Stimulated activated naive CD8-positive, alpha-beta T cell treated with anti-CD3 and anti-CD28 coated beads, Interleukin-15, Interleukin-2, amounts not matched to agents 100 ng/mL and 50 ng/mL, for 24 hours (primary cell): Measurements from ENCODE around the gene VAV3.

Source experiments
- H3K27ac Mint-ChIP-seq: one replicate; pipeline ENCODE4 v1.8.0; 2021; ENCODE audit warnings: mild to moderate bottlenecking, mixed read lengths
- H3K27me3 Mint-ChIP-seq: one replicate; pipeline ENCODE4 v1.8.0; 2021; ENCODE audit warnings: mixed read lengths
- H3K36me3 Mint-ChIP-seq: one replicate; pipeline ENCODE4 v1.8.0; 2021; ENCODE audit warnings: low read depth, mixed read lengths
- H3K4me1 Mint-ChIP-seq: one replicate; pipeline ENCODE4 v1.8.0; 2021; ENCODE audit warnings: low read depth, mixed read lengths
- H3K4me3 Mint-ChIP-seq: one replicate; pipeline ENCODE4 v1.8.0; 2021; ENCODE audit warnings: mild to moderate bottlenecking, mixed read lengths
- H3K9me3 Mint-ChIP-seq: one replicate; pipeline ENCODE4 v1.8.0; 2021; ENCODE audit warnings: mixed read lengths

The VAV3 gene

GRCh38 chr1:107626073-107626796, 338.7 kb downstream of the VAV3 start:
- H3K27ac Mint-ChIP-seq: no peak overlapping the region

GRCh38 chr1:107625405-107626029, 339.5 kb downstream of the VAV3 start:
- no peak overlapping the region for H3K4me3 Mint-ChIP-seq
- no peaks in the 10 kb centered on the region for H3K9me3 Mint-ChIP-seq
- H3K27ac Mint-ChIP-seq: no peak overlapping the region
- H3K4me1 Mint-ChIP-seq: peaks cover 40% of the 10 kb centered on the region
- no peaks in the 10 kb centered on the region for H3K36me3 Mint-ChIP-seq
- H3K27me3 Mint-ChIP-seq: no peaks in the 10 kb centered on the region

More at GRCh38 chr1:107626073-107626796, 338.7 kb downstream of the VAV3 start:
- H3K36me3 Mint-ChIP-seq: no peaks in the 10 kb centered on the region
- no peaks in the 10 kb centered on the region for H3K27me3 Mint-ChIP-seq
- H3K4me3 Mint-ChIP-seq: no peak overlapping the region
- H3K4me1 Mint-ChIP-seq: peaks cover 33% of the 10 kb centered on the region
- no peaks in the 10 kb centered on the region for H3K9me3 Mint-ChIP-seq

GRCh38 chr1:107623431-107623830, 341.5 kb downstream of the VAV3 start:
- Mint-ChIP-seq H3K27me3 (no peaks in the 10 kb centered on the region), H3K27ac (no peak overlapping the region), H3K4me1 (peaks cover 42% of the 10 kb centered on the region), H3K4me3 (no peak overlapping the region), H3K36me3 (no peaks in the 10 kb centered on the region), H3K9me3 (no peaks in the 10 kb centered on the region)

- peaks cover 42% of the 10 kb centered on the region for H3K4me1 Mint-ChIP-seq
- H3K36me3 Mint-ChIP-seq: no peaks in the 10 kb centered on the region
- H3K27ac Mint-ChIP-seq: no peak overlapping the region
- no peaks in the 10 kb centered on the region for H3K9me3 Mint-ChIP-seq
- no peak overlapping the region for H3K4me3 Mint-ChIP-seq
- H3K27me3 Mint-ChIP-seq: no peaks in the 10 kb centered on the region
Measured at GRCh38 chr1:107622966-107623365, 342.0 kb downstream of the VAV3 start.

GRCh38 chr1:107622535-107622934, 342.4 kb downstream of the VAV3 start:
- Mint-ChIP-seq H3K9me3 (no peaks in the 10 kb centered on the region), H3K4me3 (no peak overlapping the region), H3K4me1 (peaks cover 42% of the 10 kb centered on the region), H3K27ac (no peak overlapping the region), H3K36me3 (peaks cover 4% of the 10 kb centered on the region), H3K27me3 (no peaks in the 10 kb centered on the region)

- H3K27me3 Mint-ChIP-seq: no peaks in the 10 kb centered on the region
- no peaks in the 10 kb centered on the region for H3K9me3 Mint-ChIP-seq
- no peak overlapping the region for H3K4me3 Mint-ChIP-seq
- no peak overlapping the region for H3K27ac Mint-ChIP-seq
- peaks cover 30% of the 10 kb centered on the region for H3K4me1 Mint-ChIP-seq
- H3K36me3 Mint-ChIP-seq: peaks cover 17% of the 10 kb centered on the region
Measured at GRCh38 chr1:107620753-107621152, 344.2 kb downstream of the VAV3 start.

- Mint-ChIP-seq H3K9me3 (peaks cover 8% of the 10 kb centered on the region), H3K27ac (no peak overlapping the region), H3K4me1 (peaks cover 26% of the 10 kb centered on the region), H3K36me3 (peaks cover 35% of the 10 kb centered on the region), H3K4me3 (no peak overlapping the region), H3K27me3 (no peaks in the 10 kb centered on the region)
Measured at GRCh38 chr1:107618539-107618938, 346.4 kb downstream of the VAV3 start.

- Mint-ChIP-seq H3K27ac (no peak overlapping the region), H3K4me1 (peaks cover 20% of the 10 kb centered on the region), H3K27me3 (no peaks in the 10 kb centered on the region), H3K4me3 (no peak overlapping the region), H3K9me3 (peaks cover 14% of the 10 kb centered on the region), H3K36me3 (peaks cover 41% of the 10 kb centered on the region)
Measured at GRCh38 chr1:107617921-107618320, 347.1 kb downstream of the VAV3 start.

GRCh38 chr1:107617456-107617855, 347.5 kb downstream of the VAV3 start:
- Mint-ChIP-seq H3K4me3 (no peak overlapping the region), H3K9me3 (peaks cover 19% of the 10 kb centered on the region), H3K27ac (no peak overlapping the region), H3K4me1 (peaks cover 15% of the 10 kb centered on the region), H3K27me3 (no peaks in the 10 kb centered on the region), H3K36me3 (peaks cover 45% of the 10 kb centered on the region)

GRCh38 chr1:107609808-107610207, 355.2 kb downstream of the VAV3 start:
- Mint-ChIP-seq H3K36me3 (peaks cover 39% of the 10 kb centered on the region), H3K9me3 (peaks cover 25% of the 10 kb centered on the region), H3K27me3 (no peaks in the 10 kb centered on the region), H3K27ac (no peak overlapping the region), H3K4me3 (no peak overlapping the region), H3K4me1 (no peaks in the 10 kb centered on the region)

- no peaks in the 10 kb centered on the region for H3K4me1 Mint-ChIP-seq
- peaks cover 32% of the 10 kb centered on the region for H3K36me3 Mint-ChIP-seq
- no peak overlapping the region for H3K4me3 Mint-ChIP-seq
- H3K27me3 Mint-ChIP-seq: no peaks in the 10 kb centered on the region
- H3K27ac Mint-ChIP-seq: peak overlapping the region; percentile 20
- H3K9me3 Mint-ChIP-seq: peaks cover 8% of the 10 kb centered on the region
Measured at GRCh38 chr1:107604825-107605224, 360.2 kb downstream of the VAV3 start.

- H3K27ac Mint-ChIP-seq: no peak overlapping the region
- H3K9me3 Mint-ChIP-seq: peaks cover under 1% of the 10 kb centered on the region
- no peak overlapping the region for H3K4me3 Mint-ChIP-seq
- peaks cover 29% of the 10 kb centered on the region for H3K36me3 Mint-ChIP-seq
- H3K27me3 Mint-ChIP-seq: no peaks in the 10 kb centered on the region
- H3K4me1 Mint-ChIP-seq: no peaks in the 10 kb centered on the region
Measured at GRCh38 chr1:107600607-107601160, 364.3 kb downstream of the VAV3 start.

- no peak overlapping the region for H3K4me3 Mint-ChIP-seq
- peaks cover 35% of the 10 kb centered on the region for H3K36me3 Mint-ChIP-seq
- no peaks in the 10 kb centered on the region for H3K27me3 Mint-ChIP-seq
- peaks cover 6% of the 10 kb centered on the region for H3K4me1 Mint-ChIP-seq
- H3K9me3 Mint-ChIP-seq: no peaks in the 10 kb centered on the region
- no peak overlapping the region for H3K27ac Mint-ChIP-seq
Measured at GRCh38 chr1:107599220-107599619, 365.8 kb downstream of the VAV3 start.

GRCh38 chr1:107597290-107597689, 367.7 kb downstream of the VAV3 start:
- peaks cover 16% of the 10 kb centered on the region for H3K4me1 Mint-ChIP-seq
- no peaks in the 10 kb centered on the region for H3K9me3 Mint-ChIP-seq
- H3K27ac Mint-ChIP-seq: no peak overlapping the region
- no peaks in the 10 kb centered on the region for H3K27me3 Mint-ChIP-seq
- no peak overlapping the region for H3K4me3 Mint-ChIP-seq
- peaks cover 35% of the 10 kb centered on the region for H3K36me3 Mint-ChIP-seq

- H3K9me3 Mint-ChIP-seq: no peaks in the 10 kb centered on the region
- H3K4me3 Mint-ChIP-seq: no peak overlapping the region
- peaks cover 16% of the 10 kb centered on the region for H3K36me3 Mint-ChIP-seq
- H3K27ac Mint-ChIP-seq: no peak overlapping the region
- no peaks in the 10 kb centered on the region for H3K27me3 Mint-ChIP-seq
- peaks cover 16% of the 10 kb centered on the region for H3K4me1 Mint-ChIP-seq
Measured at GRCh38 chr1:107594536-107594935, 370.4 kb downstream of the VAV3 start.
